Testis (tissue), 2 donors: ENCODE measurements around the gene TSC22D3.

Source experiments
- CTCF ChIP-seq, 3 experiments: fragments of 450-650 bp in 2 of 3; fragments of 200-600 bp in 1 of 3; sonication (generic) in 1 of 3; IDR thresholded peaks; one replicate each; pipeline ENCODE4 v1.5.1; 2016 to 2019; ENCODE audit warnings: antibody characterized with exemption in 3 of 3, mild to moderate bottlenecking in 2 of 3, moderate library complexity in 1 of 3
- POLR2A ChIP-seq: fragments of 450-650 bp; IDR thresholded peaks from one replicate; pipeline ENCODE4 v1.6.1; 2017; ENCODE audit warnings: antibody characterized with exemption, mild to moderate bottlenecking, moderate library complexity

GRCh38 chrX:107738272-107738671, 37.3 kb downstream of the TSC22D3 start:
- TF ChIP-seq POLR2A = no peak
- no peak for TF ChIP-seq CTCF (IDR thresholded peaks at IDR 0.05)
